GM23338 (cell line): ENCODE measurements around the gene GPC6. TPM values are rescaled to one million over a fixed set of nuclear protein-coding genes. Genes with fewer than 3 reads are reported as not detected.
A peak's percentile ranks its signal among the peaks of the same experiment; 100 is the strongest.

ENCODE experiments used
- ATAC-seq: fragments of 200-7000 bp; cut with Tn5 transposase; 3 replicates; pipeline ENCODE4 v1.9.1; 2020
- DNase-seq: peaks from one replicate; pipeline ENCODE4 v3.0.0-alpha.2; 2015; ENCODE audit warnings: low spot score
- H2AFZ ChIP-seq: fragments of 200-600 bp; sonication (generic); 2 replicates; pipeline ENCODE4 v1.8.0; 2016; ENCODE audit warnings: antibody characterized with exemption, mild to moderate bottlenecking, moderate library complexity
- H3F3A ChIP-seq: fragments of 200-600 bp; sonication (generic); replicated peaks from 2 replicates; pipeline ENCODE4 v1.8.0; 2017; ENCODE audit warnings: antibody characterized with exemption, mixed run types, low read depth
- H3K27ac ChIP-seq: fragments of 200-600 bp; sonication (generic); 2 replicates; pipeline ENCODE4 v1.6.1; 2016; ENCODE audit warnings: low read depth
- H3K27me3 ChIP-seq: fragments of 200-600 bp; sonication (generic); 2 replicates; pipeline ENCODE4 v1.8.0; 2016; ENCODE audit warnings: mild to moderate bottlenecking, mixed run types, moderate library complexity; ENCODE audit not compliant: insufficient read depth
- H3K36me3 ChIP-seq: fragments of 200-600 bp; sonication (generic); 2 replicates; pipeline ENCODE4 v1.8.0; 2016; ENCODE audit warnings: mild to moderate bottlenecking; ENCODE audit not compliant: insufficient read depth
- H3K4me1 ChIP-seq: fragments of 200-600 bp; sonication (generic); 2 replicates; pipeline ENCODE4 v1.8.0; 2016; ENCODE audit warnings: mild to moderate bottlenecking, moderate library complexity; ENCODE audit not compliant: insufficient read depth
- H3K4me2 ChIP-seq: fragments of 200-600 bp; sonication (generic); 2 replicates; pipeline ENCODE4 v1.7.1; 2017; ENCODE audit warnings: mixed run types
- H3K4me3 ChIP-seq: fragments of 200-600 bp; sonication (generic); 2 replicates; pipeline ENCODE4 v1.6.1; 2016; ENCODE audit warnings: mixed run types
- H3K79me2 ChIP-seq: fragments of 200-600 bp; sonication (generic); replicated peaks from 2 replicates; pipeline ENCODE4 v1.8.0; 2017; ENCODE audit warnings: mild to moderate bottlenecking; ENCODE audit not compliant: insufficient read depth
- H3K9me2 ChIP-seq: fragments of 200-600 bp; sonication (generic); 2 replicates; pipeline ENCODE4 v1.8.0; 2017; ENCODE audit not compliant: insufficient read depth
- H4K20me1 ChIP-seq: fragments of 200-600 bp; sonication (generic); replicated peaks from 2 replicates; pipeline ENCODE4 v1.8.0; 2017; ENCODE audit warnings: mild to moderate bottlenecking; ENCODE audit not compliant: insufficient read depth
- H3K27ac Mint-ChIP-seq: 2 replicates; pipeline ENCODE4 v1.8.0; 2020; ENCODE audit warnings: inconsistent platforms, mild to moderate bottlenecking, moderate library complexity, mixed read lengths
- H3K27me3 Mint-ChIP-seq: 3 replicates; pipeline ENCODE4 v1.8.0; 2022; ENCODE audit warnings: low read depth, mild to moderate bottlenecking, moderate library complexity, mixed read lengths, inconsistent platforms; ENCODE audit not compliant: insufficient read depth, poor library complexity
- H3K36me3 Mint-ChIP-seq: 3 replicates; pipeline ENCODE4 v1.8.0; 2021; ENCODE audit warnings: low read depth, mild to moderate bottlenecking, inconsistent platforms, moderate library complexity, mixed read lengths
- H3K4me1 Mint-ChIP-seq: 3 replicates; pipeline ENCODE4 v1.8.0; 2020; ENCODE audit warnings: mild to moderate bottlenecking, inconsistent platforms, mixed read lengths
- H3K4me3 Mint-ChIP-seq: 3 replicates; pipeline ENCODE4 v1.8.0; 2021; ENCODE audit warnings: moderate library complexity, mild to moderate bottlenecking, inconsistent platforms, mixed read lengths
- H3K9me3 Mint-ChIP-seq: 3 replicates; pipeline ENCODE4 v1.8.0; 2020; ENCODE audit warnings: moderate library complexity, mild to moderate bottlenecking, inconsistent platforms, mixed read lengths
- CREB1 ChIP-seq: fragments of 250-450 bp; sonication (Bioruptor Pico); IDR thresholded peaks from 2 replicates; pipeline ENCODE4 v1.5.0; 2020; ENCODE audit warnings: low read depth, mild to moderate bottlenecking, moderate library complexity
- EZH2 ChIP-seq: fragments of 200-600 bp; sonication (generic); IDR thresholded peaks from one replicate; pipeline ENCODE4 v1.8.0; 2017; ENCODE audit warnings: antibody characterized with exemption, mild to moderate bottlenecking, low read depth; ENCODE audit not compliant: unreplicated experiment
- EZH2phosphoT487 ChIP-seq: fragments of 200-600 bp; sonication (generic); IDR thresholded peaks from one replicate; pipeline ENCODE4 v1.8.1; 2018; ENCODE audit warnings: antibody characterized with exemption; ENCODE audit not compliant: unreplicated experiment
- JUNB ChIP-seq: IDR thresholded peaks from one replicate; pipeline ENCODE4 v1.6.1; 2016; ENCODE audit warnings: antibody characterized with exemption; ENCODE audit not compliant: unreplicated experiment
- NANOG ChIP-seq: IDR thresholded peaks from 2 replicates; pipeline ENCODE4 v1.6.1; 2016; ENCODE audit warnings: antibody characterized with exemption, borderline replicate concordance
- POLR2AphosphoS5 ChIP-seq: IDR thresholded peaks from 2 replicates; pipeline ENCODE4 v1.6.1; 2016; ENCODE audit warnings: antibody characterized with exemption, low read depth
- polyA plus RNA-seq: library from polyadenylated mRNA; unstranded; fragments of >200 nt; fragmentation: Nextera tagmentation; extraction: Ambion mirVana; gene quantifications from 2 replicates; pipeline ENCODE4 v1.2.1, GENCODE V29; 2016
- total RNA-seq: library from RNA; depleted of rRNA; stranded (reverse); fragments of >200 nt; shearing (Covaris generic); gene quantifications from 2 replicates; pipeline ENCODE4 v1.2.3, GENCODE V29; 2014
- TF ChIP-seq, protein P1 (sequence below): IDR thresholded peaks from 2 replicates; pipeline ENCODE4 v1.6.1; 2016; ENCODE audit warnings: antibody characterized with exemption
- TF ChIP-seq, protein P2 (sequence below), 2 experiments: fragments of 200-600 bp in 1 of 2; sonication (generic) in 1 of 2; conservative IDR thresholded peaks; 2 replicates each; pipeline versions ENCODE4 v1.5.1 to v1.6.1; 2016 to 2017; ENCODE audit warnings: antibody characterized with exemption in 2 of 2, low read depth in 2 of 2, mild to moderate bottlenecking in 2 of 2, moderate library complexity in 1 of 2
- TF ChIP-seq, protein P3 (sequence below): IDR thresholded peaks from one replicate; pipeline ENCODE4 v1.6.1; 2018; ENCODE audit warnings: antibody characterized with exemption; ENCODE audit not compliant: unreplicated experiment
- TF ChIP-seq, protein P4 (sequence below): fragments of 250-450 bp; sonication (Bioruptor Pico); IDR thresholded peaks from 2 replicates; pipeline ENCODE4 v1.5.0; 2020; ENCODE audit warnings: mild to moderate bottlenecking, moderate library complexity

Gene GPC6
- total and polyA plus RNA-seq, 2 experiments from 2014 or later, result 6.4 to 28.6 TPM

DNA sequence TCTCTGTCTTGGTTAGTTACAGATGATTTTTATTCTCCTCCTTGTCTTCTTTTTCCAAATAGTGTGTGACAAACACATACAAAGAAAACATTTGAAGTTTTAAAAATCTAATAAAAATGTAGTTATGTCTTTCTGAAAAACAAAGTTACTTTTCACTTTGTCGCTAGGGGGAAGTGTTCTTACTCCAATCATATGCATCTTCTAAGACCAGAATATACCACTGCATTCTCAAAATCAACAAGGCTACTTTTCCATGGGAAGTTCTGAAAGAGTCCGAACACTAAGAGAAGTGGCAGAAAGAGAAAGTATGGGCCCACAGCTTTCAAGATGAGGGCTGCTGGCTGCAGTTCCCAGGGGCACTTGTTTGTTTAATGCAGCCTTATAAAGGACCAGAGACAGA is 1043.9 kb downstream of the GPC6 start:
- no peak overlapping the region for H3K4me3 ChIP-seq
- H3K27ac ChIP-seq, result no peak overlapping the region
- H3K4me3 Mint-ChIP-seq, result no peak overlapping the region
- no peaks in the 10 kb centered on the region for H3K4me1 ChIP-seq
- no peak overlapping the region for H2AFZ ChIP-seq
- H3K4me2 ChIP-seq, result no peak overlapping the region
- TF ChIP-seq POLR2AphosphoS5, result no peak
- TF ChIP-seq, protein P1, sequence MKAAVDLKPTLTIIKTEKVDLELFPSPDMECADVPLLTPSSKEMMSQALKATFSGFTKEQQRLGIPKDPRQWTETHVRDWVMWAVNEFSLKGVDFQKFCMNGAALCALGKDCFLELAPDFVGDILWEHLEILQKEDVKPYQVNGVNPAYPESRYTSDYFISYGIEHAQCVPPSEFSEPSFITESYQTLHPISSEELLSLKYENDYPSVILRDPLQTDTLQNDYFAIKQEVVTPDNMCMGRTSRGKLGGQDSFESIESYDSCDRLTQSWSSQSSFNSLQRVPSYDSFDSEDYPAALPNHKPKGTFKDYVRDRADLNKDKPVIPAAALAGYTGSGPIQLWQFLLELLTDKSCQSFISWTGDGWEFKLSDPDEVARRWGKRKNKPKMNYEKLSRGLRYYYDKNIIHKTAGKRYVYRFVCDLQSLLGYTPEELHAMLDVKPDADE, result no peak
- TF ChIP-seq JUNB, result no peak
- TF ChIP-seq, protein P2, sequence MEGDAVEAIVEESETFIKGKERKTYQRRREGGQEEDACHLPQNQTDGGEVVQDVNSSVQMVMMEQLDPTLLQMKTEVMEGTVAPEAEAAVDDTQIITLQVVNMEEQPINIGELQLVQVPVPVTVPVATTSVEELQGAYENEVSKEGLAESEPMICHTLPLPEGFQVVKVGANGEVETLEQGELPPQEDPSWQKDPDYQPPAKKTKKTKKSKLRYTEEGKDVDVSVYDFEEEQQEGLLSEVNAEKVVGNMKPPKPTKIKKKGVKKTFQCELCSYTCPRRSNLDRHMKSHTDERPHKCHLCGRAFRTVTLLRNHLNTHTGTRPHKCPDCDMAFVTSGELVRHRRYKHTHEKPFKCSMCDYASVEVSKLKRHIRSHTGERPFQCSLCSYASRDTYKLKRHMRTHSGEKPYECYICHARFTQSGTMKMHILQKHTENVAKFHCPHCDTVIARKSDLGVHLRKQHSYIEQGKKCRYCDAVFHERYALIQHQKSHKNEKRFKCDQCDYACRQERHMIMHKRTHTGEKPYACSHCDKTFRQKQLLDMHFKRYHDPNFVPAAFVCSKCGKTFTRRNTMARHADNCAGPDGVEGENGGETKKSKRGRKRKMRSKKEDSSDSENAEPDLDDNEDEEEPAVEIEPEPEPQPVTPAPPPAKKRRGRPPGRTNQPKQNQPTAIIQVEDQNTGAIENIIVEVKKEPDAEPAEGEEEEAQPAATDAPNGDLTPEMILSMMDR (conservative IDR thresholded peaks at IDR 0.05; ENCODE audit: low read depth in 2 of 2), result peak in 1 of 2 experiments; percentile 30; a peak in 2 of 4 replicates
- TF ChIP-seq, protein P3, sequence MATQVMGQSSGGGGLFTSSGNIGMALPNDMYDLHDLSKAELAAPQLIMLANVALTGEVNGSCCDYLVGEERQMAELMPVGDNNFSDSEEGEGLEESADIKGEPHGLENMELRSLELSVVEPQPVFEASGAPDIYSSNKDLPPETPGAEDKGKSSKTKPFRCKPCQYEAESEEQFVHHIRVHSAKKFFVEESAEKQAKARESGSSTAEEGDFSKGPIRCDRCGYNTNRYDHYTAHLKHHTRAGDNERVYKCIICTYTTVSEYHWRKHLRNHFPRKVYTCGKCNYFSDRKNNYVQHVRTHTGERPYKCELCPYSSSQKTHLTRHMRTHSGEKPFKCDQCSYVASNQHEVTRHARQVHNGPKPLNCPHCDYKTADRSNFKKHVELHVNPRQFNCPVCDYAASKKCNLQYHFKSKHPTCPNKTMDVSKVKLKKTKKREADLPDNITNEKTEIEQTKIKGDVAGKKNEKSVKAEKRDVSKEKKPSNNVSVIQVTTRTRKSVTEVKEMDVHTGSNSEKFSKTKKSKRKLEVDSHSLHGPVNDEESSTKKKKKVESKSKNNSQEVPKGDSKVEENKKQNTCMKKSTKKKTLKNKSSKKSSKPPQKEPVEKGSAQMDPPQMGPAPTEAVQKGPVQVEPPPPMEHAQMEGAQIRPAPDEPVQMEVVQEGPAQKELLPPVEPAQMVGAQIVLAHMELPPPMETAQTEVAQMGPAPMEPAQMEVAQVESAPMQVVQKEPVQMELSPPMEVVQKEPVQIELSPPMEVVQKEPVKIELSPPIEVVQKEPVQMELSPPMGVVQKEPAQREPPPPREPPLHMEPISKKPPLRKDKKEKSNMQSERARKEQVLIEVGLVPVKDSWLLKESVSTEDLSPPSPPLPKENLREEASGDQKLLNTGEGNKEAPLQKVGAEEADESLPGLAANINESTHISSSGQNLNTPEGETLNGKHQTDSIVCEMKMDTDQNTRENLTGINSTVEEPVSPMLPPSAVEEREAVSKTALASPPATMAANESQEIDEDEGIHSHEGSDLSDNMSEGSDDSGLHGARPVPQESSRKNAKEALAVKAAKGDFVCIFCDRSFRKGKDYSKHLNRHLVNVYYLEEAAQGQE, result no peak
- ATAC-seq (no peak), DNase-seq (no peak)
- H3K9me2 ChIP-seq, result no peaks in the 10 kb centered on the region
- H3K9me3 Mint-ChIP-seq, result no peaks in the 10 kb centered on the region; the same call in 2 of the 3 replicates
- H3K36me3 Mint-ChIP-seq, result no peaks in the 10 kb centered on the region
- no peaks in the 10 kb centered on the region for H3F3A ChIP-seq
- H3K79me2 ChIP-seq, result no peaks in the 10 kb centered on the region
- no peaks in the 10 kb centered on the region for H3K27me3 ChIP-seq
- no peaks in the 10 kb centered on the region for H3K27me3 Mint-ChIP-seq
- H3K27ac Mint-ChIP-seq, result no peak overlapping the region
- no peaks in the 10 kb centered on the region for H4K20me1 ChIP-seq
- H3K36me3 ChIP-seq, result no peaks in the 10 kb centered on the region
- no peaks in the 10 kb centered on the region; the same call in 2 of the 3 replicates for H3K4me1 Mint-ChIP-seq

DNA sequence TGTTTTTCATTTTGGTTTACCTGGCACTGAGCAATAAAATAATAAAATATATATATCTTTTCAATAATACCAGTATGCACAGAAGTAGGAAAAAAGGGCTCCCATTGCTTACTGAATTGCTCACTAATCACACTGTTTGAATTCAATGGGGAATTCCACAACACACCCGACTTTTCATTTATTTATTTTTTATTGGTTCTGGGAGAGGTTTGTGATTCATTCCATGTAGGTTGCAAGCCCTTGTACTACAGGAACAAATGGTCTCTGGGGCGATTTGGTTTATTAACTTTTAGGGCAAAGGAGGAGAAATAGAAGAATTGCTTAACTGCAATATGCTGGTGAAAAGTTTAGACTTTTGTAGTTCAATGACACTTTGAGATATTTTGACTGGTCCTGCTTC is 1045.4 kb downstream of the GPC6 start:
- Histone ChIP-seq H3K79me2 (no peaks in the 10 kb centered on the region), H3F3A (no peaks in the 10 kb centered on the region), H3K36me3 (no peaks in the 10 kb centered on the region), H3K4me1 (no peaks in the 10 kb centered on the region), H3K9me2 (no peaks in the 10 kb centered on the region), H2AFZ (no peak overlapping the region), H4K20me1 (no peaks in the 10 kb centered on the region), H3K27me3 (no peaks in the 10 kb centered on the region), H3K4me3 (no peak overlapping the region), H3K4me2 (no peak overlapping the region), H3K27ac (no peak overlapping the region)
- no peak overlapping the region for H3K4me3 Mint-ChIP-seq
- no peaks in the 10 kb centered on the region for H3K27me3 Mint-ChIP-seq
- no peak for ATAC-seq
- peaks cover 5% of the 10 kb centered on the region; the same call in 1 of the 3 replicates for H3K36me3 Mint-ChIP-seq
- H3K9me3 Mint-ChIP-seq, result peaks cover 5% of the 10 kb centered on the region; the same call in 2 of the 3 replicates
- no peaks in the 10 kb centered on the region; the same call in 2 of the 3 replicates for H3K4me1 Mint-ChIP-seq
- H3K27ac Mint-ChIP-seq, result no peak overlapping the region
- DNase-seq, result no peak
- TF ChIP-seq NANOG, result no peak
- TF ChIP-seq EZH2, result no peak
- TF ChIP-seq, protein P4, sequence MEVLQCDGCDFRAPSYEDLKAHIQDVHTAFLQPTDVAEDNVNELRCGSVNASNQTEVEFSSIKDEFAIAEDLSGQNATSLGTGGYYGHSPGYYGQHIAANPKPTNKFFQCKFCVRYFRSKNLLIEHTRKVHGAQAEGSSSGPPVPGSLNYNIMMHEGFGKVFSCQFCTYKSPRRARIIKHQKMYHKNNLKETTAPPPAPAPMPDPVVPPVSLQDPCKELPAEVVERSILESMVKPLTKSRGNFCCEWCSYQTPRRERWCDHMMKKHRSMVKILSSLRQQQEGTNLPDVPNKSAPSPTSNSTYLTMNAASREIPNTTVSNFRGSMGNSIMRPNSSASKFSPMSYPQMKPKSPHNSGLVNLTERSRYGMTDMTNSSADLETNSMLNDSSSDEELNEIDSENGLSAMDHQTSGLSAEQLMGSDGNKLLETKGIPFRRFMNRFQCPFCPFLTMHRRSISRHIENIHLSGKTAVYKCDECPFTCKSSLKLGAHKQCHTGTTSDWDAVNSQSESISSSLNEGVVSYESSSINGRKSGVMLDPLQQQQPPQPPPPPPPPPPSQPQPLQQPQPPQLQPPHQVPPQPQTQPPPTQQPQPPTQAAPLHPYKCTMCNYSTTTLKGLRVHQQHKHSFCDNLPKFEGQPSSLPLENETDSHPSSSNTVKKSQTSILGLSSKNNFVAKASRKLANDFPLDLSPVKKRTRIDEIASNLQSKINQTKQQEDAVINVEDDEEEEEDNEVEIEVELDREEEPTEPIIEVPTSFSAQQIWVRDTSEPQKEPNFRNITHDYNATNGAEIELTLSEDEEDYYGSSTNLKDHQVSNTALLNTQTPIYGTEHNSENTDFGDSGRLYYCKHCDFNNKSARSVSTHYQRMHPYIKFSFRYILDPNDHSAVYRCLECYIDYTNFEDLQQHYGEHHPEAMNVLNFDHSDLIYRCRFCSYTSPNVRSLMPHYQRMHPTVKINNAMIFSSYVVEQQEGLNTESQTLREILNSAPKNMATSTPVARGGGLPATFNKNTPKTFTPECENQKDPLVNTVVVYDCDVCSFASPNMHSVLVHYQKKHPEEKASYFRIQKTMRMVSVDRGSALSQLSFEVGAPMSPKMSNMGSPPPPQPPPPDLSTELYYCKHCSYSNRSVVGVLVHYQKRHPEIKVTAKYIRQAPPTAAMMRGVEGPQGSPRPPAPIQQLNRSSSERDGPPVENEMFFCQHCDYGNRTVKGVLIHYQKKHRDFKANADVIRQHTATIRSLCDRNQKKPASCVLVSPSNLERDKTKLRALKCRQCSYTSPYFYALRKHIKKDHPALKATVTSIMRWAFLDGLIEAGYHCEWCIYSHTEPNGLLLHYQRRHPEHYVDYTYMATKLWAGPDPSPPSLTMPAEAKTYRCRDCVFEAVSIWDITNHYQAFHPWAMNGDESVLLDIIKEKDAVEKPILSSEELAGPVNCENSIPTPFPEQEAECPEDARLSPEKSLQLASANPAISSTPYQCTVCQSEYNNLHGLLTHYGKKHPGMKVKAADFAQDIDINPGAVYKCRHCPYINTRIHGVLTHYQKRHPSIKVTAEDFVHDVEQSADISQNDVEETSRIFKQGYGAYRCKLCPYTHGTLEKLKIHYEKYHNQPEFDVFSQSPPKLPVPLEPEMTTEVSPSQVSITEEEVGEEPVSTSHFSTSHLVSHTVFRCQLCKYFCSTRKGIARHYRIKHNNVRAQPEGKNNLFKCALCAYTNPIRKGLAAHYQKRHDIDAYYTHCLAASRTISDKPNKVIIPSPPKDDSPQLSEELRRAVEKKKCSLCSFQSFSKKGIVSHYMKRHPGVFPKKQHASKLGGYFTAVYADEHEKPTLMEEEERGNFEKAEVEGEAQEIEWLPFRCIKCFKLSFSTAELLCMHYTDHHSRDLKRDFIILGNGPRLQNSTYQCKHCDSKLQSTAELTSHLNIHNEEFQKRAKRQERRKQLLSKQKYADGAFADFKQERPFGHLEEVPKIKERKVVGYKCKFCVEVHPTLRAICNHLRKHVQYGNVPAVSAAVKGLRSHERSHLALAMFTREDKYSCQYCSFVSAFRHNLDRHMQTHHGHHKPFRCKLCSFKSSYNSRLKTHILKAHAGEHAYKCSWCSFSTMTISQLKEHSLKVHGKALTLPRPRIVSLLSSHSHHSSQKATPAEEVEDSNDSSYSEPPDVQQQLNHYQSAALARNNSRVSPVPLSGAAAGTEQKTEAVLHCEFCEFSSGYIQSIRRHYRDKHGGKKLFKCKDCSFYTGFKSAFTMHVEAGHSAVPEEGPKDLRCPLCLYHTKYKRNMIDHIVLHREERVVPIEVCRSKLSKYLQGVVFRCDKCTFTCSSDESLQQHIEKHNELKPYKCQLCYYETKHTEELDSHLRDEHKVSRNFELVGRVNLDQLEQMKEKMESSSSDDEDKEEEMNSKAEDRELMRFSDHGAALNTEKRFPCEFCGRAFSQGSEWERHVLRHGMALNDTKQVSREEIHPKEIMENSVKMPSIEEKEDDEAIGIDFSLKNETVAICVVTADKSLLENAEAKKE, result no peak
- no peak for TF ChIP-seq CREB1 (CRISPR knock-in tag)
- no peak for TF ChIP-seq JUNB
- TF ChIP-seq EZH2phosphoT487, result no peak
